B cell (primary cell): ENCODE results near the gene DENND10. TPM values are rescaled to one million over a fixed set of nuclear protein-coding genes. Genes with fewer than 3 reads are reported as not detected.

Experiments used
- ATAC-seq: fragments of 200-7000 bp; cut with Tn5 transposase; one replicate; pipeline ENCODE4 v1.10.0; 2021; ENCODE audit warnings: low read depth, mild to moderate bottlenecking, moderate number of reproducible peaks, moderate library complexity
- CTCF ChIA-PET: fragments of 350-600 bp; sonication (Branson Sonifier 250); formaldehyde crosslinking; loops from one replicate; lab custom pipeline; 2021; ENCODE audit warnings: antibody characterized with exemption, inconsistent platforms; lab: Charles Lee
- POLR2A ChIA-PET: fragments of 350-600 bp; sonication (Branson Sonifier 250); formaldehyde crosslinking; loops from one replicate; lab custom pipeline; 2021; ENCODE audit warnings: antibody characterized with exemption; lab: Charles Lee
- DNase-seq: peaks from one replicate; pipeline ENCODE4 v3.0.0; 2013
- H2AFZ ChIP-seq: 2 replicates; pipeline ENCODE4 v1.6.1; 2012; ENCODE audit warnings: mild to moderate bottlenecking, low read depth, low read length; ENCODE audit not compliant: insufficient read depth, poor library complexity, severe bottlenecking
- H3K27ac ChIP-seq, 2 donors: 1 replicate in 1 of 2; 2 replicates in 1 of 2; pipeline ENCODE4 v1.5.1; 2012 to 2013; ENCODE audit warnings: low read length in 2 of 2, mild to moderate bottlenecking in 2 of 2, moderate library complexity in 1 of 2
- H3K27me3 ChIP-seq, 4 experiments: fragments of 200-600 bp in 1 of 4; sonication (generic) in 1 of 4; replicated peaks in 1 of 4; 1 replicate in 2 of 4; 2 replicates in 2 of 4; pipeline versions ENCODE4 v1.6.1 to v1.7.0; 2013 to 2016; ENCODE audit warnings: low read length in 3 of 4, mild to moderate bottlenecking in 2 of 4, mixed read lengths in 1 of 4, moderate library complexity in 1 of 4; ENCODE audit not compliant: insufficient read depth in 4 of 4, control insufficient read depth in 3 of 4; ENCODE audit errors: control extremely low read depth in 1 of 4
- H3K36me3 ChIP-seq, 2 experiments: replicated peaks in 1 of 2; 1 replicate in 1 of 2; 2 replicates in 1 of 2; pipeline versions ENCODE4 v1.6.1 to v1.7.1; 2013; ENCODE audit warnings: low read length in 1 of 2; ENCODE audit not compliant: insufficient read depth in 2 of 2, control insufficient read depth in 1 of 2; ENCODE audit errors: control extremely low read depth in 1 of 2, extremely low read depth in 1 of 2
- H3K4me1 ChIP-seq, 2 donors: fragments of 200-600 bp in 1 of 2; sonication (generic) in 1 of 2; 1 replicate in 1 of 2; 2 replicates in 1 of 2; pipeline versions ENCODE4 v1.5.1 to v1.6.1; 2013 to 2017; ENCODE audit warnings: low read length in 2 of 2; ENCODE audit not compliant: control insufficient read depth in 2 of 2, insufficient read depth in 2 of 2
- H3K4me2 ChIP-seq: replicated peaks from 2 replicates; pipeline ENCODE3; 2012; ENCODE audit warnings: mild to moderate bottlenecking, low read depth, low read length; ENCODE audit not compliant: poor library complexity, severe bottlenecking
- H3K4me3 ChIP-seq, 5 experiments: fragments of 200-600 bp in 1 of 5; sonication (generic) in 1 of 5; 1 replicate in 3 of 5; 2 replicates in 2 of 5; pipeline versions ENCODE4 v1.5.1 to v1.7.0; 2011 to 2016; ENCODE audit warnings: low read length in 4 of 5, mild to moderate bottlenecking in 4 of 5, low read depth in 2 of 5, control low read depth in 1 of 5, moderate library complexity in 1 of 5; ENCODE audit not compliant: insufficient read depth in 1 of 5; ENCODE audit errors: control extremely low read depth in 1 of 5, extremely low read depth in 1 of 5
- H3K79me2 ChIP-seq: fragments of 200-600 bp; sonication (generic); one replicate; pipeline ENCODE4 v1.6.0; 2016; ENCODE audit warnings: low read length; ENCODE audit not compliant: control insufficient read depth, insufficient read depth
- H3K9ac ChIP-seq: fragments of 200-600 bp; sonication (generic); 2 replicates; pipeline ENCODE4 v1.6.1; 2017; ENCODE audit warnings: mild to moderate bottlenecking, low read length, moderate library complexity
- H3K9me3 ChIP-seq, 3 donors: one replicate each; pipeline versions ENCODE4 v1.6.1 to v1.7.1; 2013; ENCODE audit warnings: low read length in 2 of 3; ENCODE audit not compliant: control insufficient read depth in 2 of 3, insufficient read depth in 1 of 3; ENCODE audit errors: control extremely low read depth in 1 of 3
- H4K20me1 ChIP-seq: 2 replicates; pipeline ENCODE4 v1.6.0; 2012; ENCODE audit warnings: mild to moderate bottlenecking, low read length; ENCODE audit not compliant: insufficient read depth, control insufficient read depth, poor library complexity, severe bottlenecking
- H3K27ac Mint-ChIP-seq: one replicate; pipeline ENCODE4 v1.8.0; 2021; ENCODE audit warnings: mixed read lengths
- H3K27me3 Mint-ChIP-seq: one replicate; pipeline ENCODE4 v1.8.0; 2021; ENCODE audit warnings: mixed read lengths
- H3K4me1 Mint-ChIP-seq: one replicate; pipeline ENCODE4 v1.8.0; 2021; ENCODE audit warnings: mixed read lengths
- H3K4me3 Mint-ChIP-seq: one replicate; pipeline ENCODE4 v1.8.0; 2021; ENCODE audit warnings: mixed read lengths
- H3K9me3 Mint-ChIP-seq: one replicate; pipeline ENCODE4 v1.8.0; 2022; ENCODE audit warnings: mixed read lengths; ENCODE audit not compliant: insufficient read depth
- EZH2 ChIP-seq: IDR thresholded peaks from 2 replicates; pipeline ENCODE4 v1.6.1; 2012; ENCODE audit warnings: borderline replicate concordance, low read depth, mild to moderate bottlenecking, moderate library complexity, low read length; ENCODE audit not compliant: insufficient read depth, poor library complexity, severe bottlenecking
- WGBS: methylation state at CpG from one replicate; pipeline ENCODE4 v1.1.5; 2013; ENCODE audit warnings: missing lambda C conversion rate; ENCODE audit not compliant: insufficient coverage; 5-methylcytosine and 5-hydroxymethylcytosine counted together
- intact Hi-C: fragments of 100-400 bp; cut with micrococcal nuclease; formaldehyde crosslinking; loops from one replicate; pipeline ENCODE4 v1.10.0; 2022
- polyA plus RNA-seq: library from polyadenylated mRNA; depleted of rRNA; stranded (reverse); fragments of >200 nt; gene quantifications from 2 replicates; pipeline ENCODE4 v1.2.3, GENCODE V29; 2012
- total RNA-seq, 2 donors: library from RNA; stranded (reverse); fragments of 120-200 nt in 1 of 2; gene quantifications; 1 replicate in 1 of 2; 2 replicates in 1 of 2; pipeline versions ENCODE4 v1.2.3 to v1.2.4, GENCODE V29; 2013 to 2022
- TF ChIP-seq, protein P1 (sequence below): fragments of 200-600 bp; IDR thresholded peaks from one replicate; pipeline ENCODE4 v1.8.0; 2022; ENCODE audit warnings: antibody characterized with exemption, mild to moderate bottlenecking

Gene DENND10
- total and polyA plus RNA-seq, 2 donors (not counting 1 experiment from before 2014, with no cell fraction given): 16.6 to 24.4 TPM

DNA sequence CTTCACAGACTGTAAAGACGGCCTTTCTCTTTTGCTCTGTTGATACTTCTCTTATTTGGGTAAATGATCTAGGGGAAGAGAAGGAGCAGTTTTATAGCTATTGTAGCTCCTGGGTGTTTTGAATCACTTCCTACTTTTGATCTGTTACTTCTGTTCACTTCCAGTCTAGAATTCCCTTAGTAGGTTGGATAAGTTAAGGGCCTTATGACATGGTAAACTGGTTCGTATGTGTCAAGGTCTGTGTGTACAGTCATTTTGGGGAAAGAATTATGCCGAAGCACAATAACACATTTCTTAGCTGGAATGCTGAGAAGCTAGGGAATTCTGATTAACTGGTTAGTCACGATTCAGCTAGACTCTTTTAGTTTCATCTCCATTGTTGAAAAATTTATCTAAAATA is 8.1 kb downstream of the DENND10 start:
- WGBS: 100% methylated on average over 2 of the region's 4 CpGs
- Histone ChIP-seq H3K36me3 (peaks cover 0 to 24% of the 10 kb centered on the region in 2 experiments), H3K27ac (no peak overlapping the region), H3K79me2 (no peaks in the 10 kb centered on the region), H3K4me2 (no peak overlapping the region), H3K9me3 (no peaks in the 10 kb centered on the region), H2AFZ (no peak overlapping the region), H3K4me1 (no peaks in the 10 kb centered on the region), H4K20me1 (no peaks in the 10 kb centered on the region), H3K9ac (no peak overlapping the region), H3K4me3 (no peak overlapping the region), H3K27me3 (no peaks in the 10 kb centered on the region)
- intact Hi-C loops: no loop called here
- Mint-ChIP-seq H3K27me3 (no peaks in the 10 kb centered on the region), H3K4me3 (no peak overlapping the region), H3K4me1 (no peaks in the 10 kb centered on the region), H3K9me3 (no peaks in the 10 kb centered on the region), H3K27ac (no peak overlapping the region)
- CTCF ChIA-PET: no interaction called here
- TF ChIP-seq, protein P1, sequence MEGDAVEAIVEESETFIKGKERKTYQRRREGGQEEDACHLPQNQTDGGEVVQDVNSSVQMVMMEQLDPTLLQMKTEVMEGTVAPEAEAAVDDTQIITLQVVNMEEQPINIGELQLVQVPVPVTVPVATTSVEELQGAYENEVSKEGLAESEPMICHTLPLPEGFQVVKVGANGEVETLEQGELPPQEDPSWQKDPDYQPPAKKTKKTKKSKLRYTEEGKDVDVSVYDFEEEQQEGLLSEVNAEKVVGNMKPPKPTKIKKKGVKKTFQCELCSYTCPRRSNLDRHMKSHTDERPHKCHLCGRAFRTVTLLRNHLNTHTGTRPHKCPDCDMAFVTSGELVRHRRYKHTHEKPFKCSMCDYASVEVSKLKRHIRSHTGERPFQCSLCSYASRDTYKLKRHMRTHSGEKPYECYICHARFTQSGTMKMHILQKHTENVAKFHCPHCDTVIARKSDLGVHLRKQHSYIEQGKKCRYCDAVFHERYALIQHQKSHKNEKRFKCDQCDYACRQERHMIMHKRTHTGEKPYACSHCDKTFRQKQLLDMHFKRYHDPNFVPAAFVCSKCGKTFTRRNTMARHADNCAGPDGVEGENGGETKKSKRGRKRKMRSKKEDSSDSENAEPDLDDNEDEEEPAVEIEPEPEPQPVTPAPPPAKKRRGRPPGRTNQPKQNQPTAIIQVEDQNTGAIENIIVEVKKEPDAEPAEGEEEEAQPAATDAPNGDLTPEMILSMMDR: no peak
- no peak for TF ChIP-seq EZH2
- no peak for DNase-seq
- no peak for ATAC-seq
- POLR2A ChIA-PET: interaction anchor here (0.7 kb wide), 1 partner anchor 24 kb away, joined by 4 read pairs; no protein-coding TSS in a partner anchor

DNA sequence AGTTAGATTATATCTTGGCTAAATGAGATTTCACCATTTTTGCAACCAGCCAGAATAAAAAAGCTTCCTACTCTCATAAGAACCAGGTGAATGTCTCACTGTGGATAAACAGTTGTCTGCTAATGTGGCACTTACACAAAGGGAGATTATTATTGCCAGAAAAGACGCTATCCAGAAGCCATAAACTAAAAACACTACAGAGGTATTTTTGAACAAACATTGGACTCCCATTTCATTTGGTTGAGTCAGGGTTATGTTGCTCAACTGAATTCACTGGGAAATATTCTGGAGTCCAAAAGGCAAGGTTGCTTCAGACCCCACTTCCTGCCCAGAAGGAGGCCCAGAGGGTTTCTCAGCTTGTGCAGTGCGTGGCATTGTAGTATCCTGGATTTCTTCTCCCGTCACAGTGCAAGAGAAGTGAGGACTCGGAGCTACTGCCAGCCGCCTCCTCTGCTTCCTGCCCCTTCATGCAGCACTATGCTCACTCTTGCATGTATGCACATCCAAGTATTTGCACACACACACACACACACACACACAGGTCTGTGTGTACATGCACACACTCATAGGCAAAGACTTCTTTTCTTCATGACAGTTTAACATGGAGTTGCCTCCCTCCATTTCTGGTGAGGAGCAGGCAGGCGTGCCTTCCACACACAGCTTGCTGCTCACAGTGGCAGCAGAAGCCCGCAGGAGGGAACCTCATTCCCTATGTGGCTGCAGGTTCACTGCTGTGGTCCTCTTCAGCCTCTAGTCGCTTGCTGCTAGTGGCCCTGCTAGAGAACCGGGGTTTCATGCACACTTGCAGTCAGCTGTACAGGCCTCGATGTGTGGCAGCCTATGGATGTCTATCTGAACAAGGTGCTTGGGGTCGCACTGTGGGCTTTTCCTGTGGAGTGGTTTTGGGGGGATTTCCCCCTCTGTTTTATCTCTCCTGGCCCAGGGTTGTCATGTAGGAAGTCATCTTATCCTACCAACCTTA is 10.1 kb downstream of the DENND10 start:
- no peak overlapping the region for H3K4me2 ChIP-seq
- H3K27me3 Mint-ChIP-seq: no peaks in the 10 kb centered on the region
- ATAC-seq: no peak
- CTCF ChIA-PET: interaction anchor here (0.6 kb wide), 1 partner anchor 10 kb away, joined by 3 read pairs; no protein-coding TSS in a partner anchor
- H3K4me1 ChIP-seq: no peaks in the 10 kb centered on the region
- no peaks in the 10 kb centered on the region for H3K9me3 Mint-ChIP-seq
- H3K79me2 ChIP-seq: no peaks in the 10 kb centered on the region
- no peaks in the 10 kb centered on the region for H4K20me1 ChIP-seq
- intact Hi-C loops: no loop called here
- H3K27me3 ChIP-seq: no peaks in the 10 kb centered on the region
- H2AFZ ChIP-seq: no peak overlapping the region
- H3K9me3 ChIP-seq: no peaks in the 10 kb centered on the region
- no peak overlapping the region for H3K27ac ChIP-seq
- WGBS: 93% methylated on average over 8 of the region's 11 CpGs
- no peaks in the 10 kb centered on the region for H3K4me1 Mint-ChIP-seq
- TF ChIP-seq EZH2: no peak
- TF ChIP-seq, protein P1: no peak
- H3K27ac Mint-ChIP-seq: no peak overlapping the region
- no peak overlapping the region for H3K4me3 Mint-ChIP-seq
- DNase-seq: no peak
- no peak overlapping the region for H3K4me3 ChIP-seq
- POLR2A ChIA-PET: interaction anchor here (0.7 kb wide), 1 partner anchor 47 kb away, joined by 5 read pairs; no protein-coding TSS in a partner anchor
- no peak overlapping the region for H3K9ac ChIP-seq
- peaks cover 1 to 29% of the 10 kb centered on the region in 2 experiments for H3K36me3 ChIP-seq
